K562 (cell line): ENCODE measurements around the gene MYO15A. TPM values are rescaled to one million over a fixed set of nuclear protein-coding genes. Genes with fewer than 3 reads are reported as not detected.

ENCODE experiments used
- ATAC-seq: fragments of 200-7000 bp; cut with Tn5 transposase; 3 replicates; pipeline ENCODE4 v1.9.1; 2020; ENCODE audit warnings: moderate library complexity
- BruUV-seq: library from RNA; stranded (reverse); fragments of 400-500 nt; replicated peaks from 2 replicates; lab custom pipeline; 2021; lab: Mats Ljungman, UMichigan
- CTCF ChIA-PET: fragments of 300-600 bp; formaldehyde crosslinking; extraction: SDS; loops from one replicate; lab custom pipeline; 2021; ENCODE audit warnings: low intra/inter-chr PET ratio; lab: Yijun Ruan, JAX
- POLR2A ChIA-PET: fragments of 300-600, 350-650 bp; sonication (Branson Sonifier 250); formaldehyde crosslinking; extraction: SDS; loops from one replicate; lab custom pipeline; 2021; ENCODE audit warnings: antibody characterized with exemption, inconsistent platforms; lab: Yijun Ruan, JAX
- DNase-seq, 4 experiments: peaks; one replicate each; pipeline versions ENCODE4 v3.0.0 to v3.0.0-alpha.2; 2011 to 2018; ENCODE audit warnings: low spot score in 3 of 4, mixed read lengths in 3 of 4; ENCODE audit errors: extremely low read depth in 1 of 4
- FAIRE-seq: peaks from 2 replicates; lab custom pipeline; 2011; peaks lifted over from hg19 to GRCh38; lab: Jason Lieb, UNC
- H2AFZ ChIP-seq: 2 replicates; pipeline ENCODE4 v1.6.0; 2011; ENCODE audit warnings: low read depth, low read length, control low read depth, inconsistent platforms
- H3K27ac ChIP-seq: fragments of 200-600 bp; 3 replicates; pipeline ENCODE4 v1.8.0; 2011; ENCODE audit warnings: low read depth, mild to moderate bottlenecking, control low read depth, inconsistent platforms, low read length, moderate library complexity, mixed read lengths; ENCODE audit errors: extremely low read depth
- H3K27me3 ChIP-seq, 2 experiments: fragments of 300-600 bp in 1 of 2; 2 replicates in 1 of 2; 3 replicates in 1 of 2; pipeline versions ENCODE4 v1.6.0 to v1.8.0; 2011; ENCODE audit warnings: inconsistent platforms in 2 of 2, low read length in 2 of 2, mild to moderate bottlenecking in 1 of 2, mixed read lengths in 1 of 2, moderate library complexity in 1 of 2; ENCODE audit not compliant: control insufficient read depth in 2 of 2, insufficient read depth in 2 of 2
- H3K36me3 ChIP-seq: fragments of 300-600 bp; 3 replicates; pipeline ENCODE4 v1.8.0; 2011; ENCODE audit warnings: mild to moderate bottlenecking, low read length, inconsistent platforms; ENCODE audit not compliant: control insufficient read depth, insufficient read depth
- H3K4me1 ChIP-seq, 2 experiments: fragments of 200-600 bp in 1 of 2; replicated peaks in 1 of 2; 2 replicates in 1 of 2; 3 replicates in 1 of 2; pipeline versions ENCODE4 v1.5.1 to v1.8.0; 2011; ENCODE audit warnings: inconsistent platforms in 2 of 2, low read length in 2 of 2, mild to moderate bottlenecking in 1 of 2, mixed read lengths in 1 of 2, moderate library complexity in 1 of 2; ENCODE audit not compliant: control insufficient read depth in 2 of 2, insufficient read depth in 2 of 2
- H3K4me2 ChIP-seq: 2 replicates; pipeline ENCODE4 v1.6.1; 2011; ENCODE audit warnings: low read length, control low read depth, inconsistent platforms, mixed read lengths; ENCODE audit not compliant: insufficient read depth
- H3K4me3 ChIP-seq: fragments of 200-600 bp; sonication (generic), shearing (Covaris generic); 2 replicates; pipeline ENCODE4 v1.5.1; 2016; ENCODE audit warnings: control low read depth, inconsistent platforms
- H3K79me2 ChIP-seq: fragments of 200-600 bp; 3 replicates; pipeline ENCODE4 v1.8.0; 2011; ENCODE audit warnings: low read length, inconsistent platforms; ENCODE audit not compliant: control insufficient read depth, insufficient read depth
- H3K9ac ChIP-seq, 2 experiments: 2 replicates each; pipeline versions ENCODE4 v1.6.0 to v1.6.1; 2011; ENCODE audit warnings: low read depth in 2 of 2, low read length in 2 of 2, control low read depth in 1 of 2, inconsistent platforms in 1 of 2, mild to moderate bottlenecking in 1 of 2, mixed read lengths in 1 of 2; ENCODE audit not compliant: insufficient read depth in 1 of 2
- H3K9me1 ChIP-seq: one replicate; pipeline ENCODE4 v1.6.0; 2011; ENCODE audit warnings: inconsistent platforms, mild to moderate bottlenecking, low read length, moderate library complexity; ENCODE audit not compliant: control insufficient read depth, insufficient read depth
- H3K9me3 ChIP-seq: replicated peaks from 2 replicates; pipeline ENCODE4 v1.5.1; 2011; ENCODE audit warnings: low read depth, low read length, inconsistent platforms; ENCODE audit not compliant: control insufficient read depth, insufficient read depth
- H4K20me1 ChIP-seq: replicated peaks from 2 replicates; pipeline ENCODE4 v1.6.1; 2011; ENCODE audit warnings: low read length, inconsistent platforms, mixed read lengths; ENCODE audit not compliant: control insufficient read depth, insufficient read depth
- DIDO1 ChIP-seq: fragments of 450-650 bp; IDR thresholded peaks from 2 replicates; pipeline ENCODE4 v1.6.1; 2016; ENCODE audit warnings: low read depth, missing biosample characterization, missing genetic modification characterization
- ETS1 ChIP-seq: conservative IDR thresholded peaks from 2 replicates; pipeline ENCODE4 v1.6.1; 2011; ENCODE audit warnings: low read depth, mild to moderate bottlenecking, low read length; ENCODE audit not compliant: control insufficient read depth
- ETV1 ChIP-seq: fragments of 450-650 bp; conservative IDR thresholded peaks from 2 replicates; pipeline ENCODE4 v1.6.1; 2016; ENCODE audit warnings: missing genetic modification characterization, control low read depth, low read depth, missing compliant biosample characterization
- HES1 ChIP-seq: fragments of 450-650 bp; IDR thresholded peaks from 2 replicates; pipeline ENCODE4 v1.6.1; 2016; ENCODE audit warnings: low read depth, mild to moderate bottlenecking, moderate library complexity
- IRF2 ChIP-seq: sonication (generic); formaldehyde crosslinking; IDR thresholded peaks from 2 replicates; pipeline ENCODE4 v1.8.1; 2022; ENCODE audit warnings: mild to moderate bottlenecking, missing genetic modification reagents
- PRDM10 ChIP-seq: fragments of 450-650 bp; IDR thresholded peaks from 2 replicates; pipeline ENCODE4 v1.6.1; 2018; ENCODE audit not compliant: partially characterized antibody
- PREB ChIP-seq: sonication (generic); formaldehyde crosslinking; IDR thresholded peaks from 2 replicates; pipeline ENCODE4 v1.8.1; 2023; ENCODE audit warnings: mild to moderate bottlenecking, missing genetic modification reagents
- SP2 ChIP-seq: IDR thresholded peaks from 2 replicates; pipeline ENCODE4 v1.6.1; 2011; ENCODE audit warnings: mild to moderate bottlenecking, low read depth, low read length, moderate library complexity; ENCODE audit not compliant: poor library complexity, severe bottlenecking; ENCODE audit errors: extremely low read depth
- SRF ChIP-seq, 2 experiments: fragments of 250-450, 450-650 bp in 1 of 2; sonication (Bioruptor Pico) in 1 of 2; sonication (generic) in 1 of 2; formaldehyde crosslinking; IDR thresholded peaks; 2 replicates each; pipeline versions ENCODE4 v1.5.0 to v1.5.1; 2020 to 2022; ENCODE audit warnings: mild to moderate bottlenecking in 1 of 2, missing genetic modification reagents in 1 of 2
- TFAP4 ChIP-seq: sonication (generic); formaldehyde crosslinking; IDR thresholded peaks from 2 replicates; pipeline ENCODE4 v1.8.0; 2022; ENCODE audit warnings: missing genetic modification reagents, mild to moderate bottlenecking, moderate library complexity, borderline replicate concordance
- ZNF174 ChIP-seq: fragments of 250-450 bp; sonication (Bioruptor Pico); IDR thresholded peaks from 2 replicates; pipeline ENCODE4 v1.4.0; 2020; ENCODE audit warnings: mild to moderate bottlenecking
- ZNF311 ChIP-seq: fragments of 250-450 bp; sonication (Bioruptor Pico); IDR thresholded peaks from 2 replicates; pipeline ENCODE4 v1.4.0; 2020; ENCODE audit warnings: mild to moderate bottlenecking, moderate library complexity
- WGBS: fragments of 100-300 bp; shearing (Covaris generic); methylation state at CpG from one replicate; pipeline ENCODE4 v1.1.6; 2016; ENCODE audit warnings: low coverage, mixed read lengths; ENCODE audit not compliant: insufficient coverage; ENCODE audit errors: missing lambda C conversion rate; 5-methylcytosine and 5-hydroxymethylcytosine counted together
- in situ Hi-C: fragments of 300-500 bp; cut with MboI; formaldehyde crosslinking; loops from 4 replicates; pipeline ENCODE4 v1.15.0; 2018; ENCODE audit warnings: inconsistent platforms, mixed read lengths
- intact Hi-C: fragments of 100-400 bp; cut with micrococcal nuclease; formaldehyde crosslinking; loops from 2 replicates; pipeline ENCODE4 v1.14.2; 2022
- polyA plus RNA-seq, 8 experiments: library from polyadenylated mRNA; depleted of rRNA in 4 of 8; stranded (reverse) in 5 of 8; unstranded in 3 of 8; fragments of >200 nt; fragmentation: Nextera tagmentation in 2 of 8; fragmentation: Illumina TruSeq in 1 of 8; extraction: Ambion mirVana in 2 of 8; extraction: Trizol in 1 of 8; gene quantifications; 2 replicates each; pipeline versions ENCODE4 v1.2.1 to v1.2.3, GENCODE V29; 2011 to 2014; ENCODE audit warnings: inconsistent platforms in 1 of 8, missing spikeins in 1 of 8
- total RNA-seq, 7 experiments: library from RNA; depleted of rRNA in 6 of 7; stranded (reverse); fragments of >200 nt in 6 of 7; fragmentation: Illumina TruSeq in 2 of 7; extraction: Trizol in 2 of 7; gene quantifications; 2 replicates each; pipeline versions ENCODE4 v1.2.1 to v1.2.3, GENCODE V29; 2011 to 2021; ENCODE audit warnings: low replicate concordance in 1 of 7

The MYO15A gene
- total and polyA plus RNA-seq, 9 of the 15 experiments (the other 6 are each of a cell fraction or from before 2014, with no cell fraction given), result 0.05 to 0.88 (median 0.14) TPM; not detected in 1

GRCh38 chr17:18109935-18110485 lies 1.5 kb downstream of the MYO15A start:
- Histone ChIP-seq H3K4me2 (no peak overlapping the region), H3K36me3 (peaks cover 7% of the 10 kb centered on the region; the same call in 1 of the 3 replicates), H3K9ac (0 out of 4 replicates have a peak overlapping the region, but pooled peaks of 1 of the 2 experiments have one; percentile 40), H3K27ac (no peak overlapping the region), H3K9me1 (no peaks in the 10 kb centered on the region), H3K9me3 (no peaks in the 10 kb centered on the region), H3K4me3 (no peak overlapping the region)
- CTCF ChIA-PET, result no interaction called here
- no peak for ATAC-seq
- no TSS peak for BruUV-seq
- TF ChIP-seq ETV1 (tag) (no peak), HES1 (no peak), TFAP4 (no peak), PREB (CRISPR knock-in tag) (no peak), SP2 (no peak), PRDM10 (no peak), IRF2 (CRISPR knock-in tag) (no peak), ETS1 (no peak), SRF (CRISPR knock-in tag; IDR thresholded peaks at IDR 0.05) (no peak), ZNF174 (CRISPR knock-in tag) (no peak), DIDO1 (tag) (no peak), ZNF311 (CRISPR knock-in tag) (no peak)
- TF ChIP-seq, all 486 proteins: peak for 0
- Histone ChIP-seq H3K79me2 (no peaks in the 10 kb centered on the region), H3K27me3 (no peaks in the 10 kb centered on the region), H4K20me1 (peaks cover 3% of the 10 kb centered on the region; the same call in 1 of the 2 replicates), H3K4me1 (peaks cover 0 to 4% of the 10 kb centered on the region in 2 experiments; a peak in 2 of 5 replicates), H2AFZ (no peak overlapping the region)
- WGBS, result 20% methylated on average over 7 of the region's 10 CpGs
- intact Hi-C loops (no loop called here), in situ Hi-C loops (no loop called here)
- DNase-seq (no peak), FAIRE-seq (no peak)
- POLR2A ChIA-PET, result interaction anchor here (1.2 kb wide), 1 partner anchor 21 kb away, joined by 5 read pairs; the partner anchor contains the start of gene DRG2
